Heart left ventricle (tissue), 13 donors: Measurements from ENCODE around the gene KTN1.

Experiments
- POLR2A ChIP-seq, 2 donors: fragments of 450-650 bp; IDR thresholded peaks; one replicate each; pipeline ENCODE4 v1.6.1; 2017; ENCODE audit warnings: antibody characterized with exemption in 2 of 2, mild to moderate bottlenecking in 2 of 2, moderate library complexity in 2 of 2
- TF ChIP-seq, protein P1 (sequence below), 12 donors: fragments of 200-600 bp; sonication (generic) in 4 of 12; IDR thresholded peaks; one replicate each; pipeline versions ENCODE4 v1.5.0 to v1.8.0; 2018 to 2022; ENCODE audit warnings: antibody characterized with exemption in 12 of 12, mild to moderate bottlenecking in 5 of 12
- donor health status: ischemic (EF 13 %, LVEDD 7.1; RV severe dilation, severe dysfunction).
- donor health status: DM: no; HTN: yes; CAD: no.
- donor health status: DM: no; HTN: no; CAD: no.
- donor health status: ischemic (EF 25% LVEDD 6.9; RV normal size, moderate dysfunction).
- donor health status: ischemic (EF 25% LVEDD 5.7; RV mildly dilated, moderate dysfunction).
- donor health status: ischemic (EF 35%, LVEDD 5.7; RV mildly dilated, moderate dysfunction).
- donor health status: nonischemic (EF 11% LVEDD 7.7; RV severe dilation, severe dysfunction).
- donor health status: DM: yes; HTN: yes; CAD: no.
- donor health status: PGD.
- donor health status: ischemic (EF 29% LVEDD 5.4; RV normal size, mild dysfunction).
- donor health status: nonischemic (EF 23%, LVEDD 6.1; RV moderate dilation, normal function).

DNA sequence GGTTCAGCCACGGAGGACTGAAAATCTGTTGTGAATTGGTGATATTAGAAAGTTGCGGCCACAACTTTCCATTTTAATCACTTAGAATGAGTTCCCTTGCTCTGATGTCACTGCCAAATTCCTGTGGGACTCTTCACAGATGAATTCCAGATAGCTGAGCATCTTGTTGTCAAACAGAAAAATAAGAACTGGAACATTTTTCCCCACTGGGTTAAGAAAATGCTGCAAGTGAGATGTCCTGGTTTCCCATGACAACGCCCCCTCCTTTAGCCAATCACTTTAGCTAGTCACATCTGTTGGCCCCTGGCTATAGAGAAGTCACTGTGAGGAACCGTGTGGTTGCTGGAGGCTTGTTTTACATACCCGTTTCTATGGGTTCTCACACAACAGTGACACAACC lies 135.9 kb downstream of the KTN1 start:
- TF ChIP-seq, protein P1, sequence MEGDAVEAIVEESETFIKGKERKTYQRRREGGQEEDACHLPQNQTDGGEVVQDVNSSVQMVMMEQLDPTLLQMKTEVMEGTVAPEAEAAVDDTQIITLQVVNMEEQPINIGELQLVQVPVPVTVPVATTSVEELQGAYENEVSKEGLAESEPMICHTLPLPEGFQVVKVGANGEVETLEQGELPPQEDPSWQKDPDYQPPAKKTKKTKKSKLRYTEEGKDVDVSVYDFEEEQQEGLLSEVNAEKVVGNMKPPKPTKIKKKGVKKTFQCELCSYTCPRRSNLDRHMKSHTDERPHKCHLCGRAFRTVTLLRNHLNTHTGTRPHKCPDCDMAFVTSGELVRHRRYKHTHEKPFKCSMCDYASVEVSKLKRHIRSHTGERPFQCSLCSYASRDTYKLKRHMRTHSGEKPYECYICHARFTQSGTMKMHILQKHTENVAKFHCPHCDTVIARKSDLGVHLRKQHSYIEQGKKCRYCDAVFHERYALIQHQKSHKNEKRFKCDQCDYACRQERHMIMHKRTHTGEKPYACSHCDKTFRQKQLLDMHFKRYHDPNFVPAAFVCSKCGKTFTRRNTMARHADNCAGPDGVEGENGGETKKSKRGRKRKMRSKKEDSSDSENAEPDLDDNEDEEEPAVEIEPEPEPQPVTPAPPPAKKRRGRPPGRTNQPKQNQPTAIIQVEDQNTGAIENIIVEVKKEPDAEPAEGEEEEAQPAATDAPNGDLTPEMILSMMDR (IDR thresholded peaks at IDR 0.05) = no peak
- no peak for TF ChIP-seq POLR2A (IDR thresholded peaks at IDR 0.05)
